ENCODE data around the gene DMPK. TPM values are rescaled to one million over a fixed set of nuclear protein-coding genes. Genes with fewer than 3 reads are reported as not detected.

The DMPK gene
- 29.8 to 57.5 TPM (median 50.9 TPM) in 5 replicates for total RNA-seq (2022; extraction: Qiagen RNA extraction; ENCODE audit: low read depth)

GRCh38 chr19:45782162-45782691 lies at the start of gene DMPK:
Gene DMPK, minus strand, starts transcription at chr19:45782490. Its CDS starts 138 bp downstream, at chr19:45782352.

GRCh38 chr19:45814851-45815480 lies 32.7 kb upstream of the DMPK start, which contains the start of gene RSPH6A:
Gene RSPH6A, minus strand, starts transcription at chr19:45815308. Its CDS starts 132 bp downstream, at chr19:45815176.

GRCh38 chr19:45792470-45793177 lies 10.3 kb upstream of the DMPK start, which contains the start of gene DMWD:
Gene DMWD, minus strand, starts transcription at chr19:45792845. Its CDS starts 89 bp downstream, at chr19:45792756.

GRCh38 chr19:45768984-45769782 lies 13.1 kb downstream of the DMPK start, which contains the start of gene SIX5:
Gene SIX5, minus strand, starts transcription at chr19:45769252. Its CDS starts 408 bp downstream, at chr19:45768844.

GRCh38 chr19:45733160-45733810 lies 49.0 kb downstream of the DMPK start, which contains the start of gene MEIOSIN:
Gene MEIOSIN, plus strand, starts transcription at chr19:45733439. Its CDS starts 1,938 bp downstream, at chr19:45735377.

GRCh38 chr19:45730368-45731288 lies 51.7 kb downstream of the DMPK start, which contains the start of gene FBXO46:
Gene FBXO46, minus strand, starts transcription at chr19:45730896. Its CDS starts 17,401 bp downstream, at chr19:45713495.

Other genes starting within 250 kb of the DMPK start
- 11.4 to 19.8 TPM (median 17.0 TPM) in 5 replicates for gene OPA3, start 197.7 kb downstream of the DMPK start, total RNA-seq (2022; extraction: Qiagen RNA extraction; ENCODE audit: low read depth)
- gene GPR4, start 180.3 kb downstream of the DMPK start, total RNA-seq (2022; extraction: Qiagen RNA extraction; ENCODE audit: low read depth), result 0.21 to 0.69 TPM (median 0.30 TPM) in 5 replicates
- gene EML2, start 143.1 kb downstream of the DMPK start, total RNA-seq (2022; extraction: Qiagen RNA extraction; ENCODE audit: low read depth), result 12.4 to 30.6 TPM (median 26.0 TPM) in 5 replicates
- gene GIPR, start 114.3 kb downstream of the DMPK start, total RNA-seq (2022; extraction: Qiagen RNA extraction; ENCODE audit: low read depth), result 1.3 to 4.0 TPM (median 2.7 TPM) in 5 replicates
- 727 to 1,166 TPM (median 803 TPM) in 5 replicates for gene SNRPD2, start 90.5 kb downstream of the DMPK start, total RNA-seq (2022; extraction: Qiagen RNA extraction; ENCODE audit: low read depth)
- 6.1 to 10.3 TPM (median 9.5 TPM) in 5 replicates for gene QPCTL, start 89.8 kb downstream of the DMPK start, total RNA-seq (2022; extraction: Qiagen RNA extraction; ENCODE audit: low read depth)
- gene FBXO46, start 51.6 kb downstream of the DMPK start, total RNA-seq (2022; extraction: Qiagen RNA extraction; ENCODE audit: low read depth), result 7.7 to 12.5 TPM (median 9.8 TPM) in 5 replicates
- 0.08 TPM in 1 of 5 replicates, not detected in the others for gene MEIOSIN, start 49.1 kb downstream of the DMPK start, total RNA-seq (2022; extraction: Qiagen RNA extraction; ENCODE audit: low read depth)
- gene SIX5, start 13.2 kb downstream of the DMPK start, total RNA-seq (2022; extraction: Qiagen RNA extraction; ENCODE audit: low read depth), result 15.9 to 31.7 TPM (median 29.2 TPM) in 5 replicates
- 14.9 to 44.2 TPM (median 40.3 TPM) in 5 replicates for gene DMWD, start 10.4 kb upstream of the DMPK start, total RNA-seq (2022; extraction: Qiagen RNA extraction; ENCODE audit: low read depth)
- not detected in 5 replicates for gene RSPH6A, start 32.8 kb upstream of the DMPK start, total RNA-seq (2022; extraction: Qiagen RNA extraction; ENCODE audit: low read depth)
- gene SYMPK, start 80.7 kb upstream of the DMPK start, total RNA-seq (2022; extraction: Qiagen RNA extraction; ENCODE audit: low read depth), result 41.7 to 81.9 TPM (median 75.7 TPM) in 5 replicates
- 0.35 to 0.93 TPM (median 0.72 TPM) in 5 replicates for gene FOXA3, start 81.8 kb upstream of the DMPK start, total RNA-seq (2022; extraction: Qiagen RNA extraction; ENCODE audit: low read depth)
- gene IRF2BP1, start 103.7 kb upstream of the DMPK start, total RNA-seq (2022; extraction: Qiagen RNA extraction; ENCODE audit: low read depth), result 14.9 to 40.5 TPM (median 38.1 TPM) in 5 replicates
- 5.9 to 11.8 TPM (median 10.4 TPM) in 5 replicates for gene MYPOP, start 120.1 kb upstream of the DMPK start, total RNA-seq (2022; extraction: Qiagen RNA extraction; ENCODE audit: low read depth)
- not detected in 5 replicates for gene NANOS2, start 132.3 kb upstream of the DMPK start, total RNA-seq (2022; extraction: Qiagen RNA extraction; ENCODE audit: low read depth)
- gene NOVA2, start 191.4 kb upstream of the DMPK start, total RNA-seq (2022; extraction: Qiagen RNA extraction; ENCODE audit: low read depth), result 0.21 to 0.38 TPM (median 0.29 TPM) in 5 replicates
- gene CCDC61, start 213.0 kb upstream of the DMPK start, total RNA-seq (2022; extraction: Qiagen RNA extraction; ENCODE audit: low read depth), result 2.6 to 6.1 TPM (median 4.8 TPM) in 5 replicates
- gene PGLYRP1, start 240.6 kb upstream of the DMPK start, total RNA-seq (2022; extraction: Qiagen RNA extraction; ENCODE audit: low read depth), result not detected in 5 replicates